ENCODE measurements around the gene GET4.

DNA sequence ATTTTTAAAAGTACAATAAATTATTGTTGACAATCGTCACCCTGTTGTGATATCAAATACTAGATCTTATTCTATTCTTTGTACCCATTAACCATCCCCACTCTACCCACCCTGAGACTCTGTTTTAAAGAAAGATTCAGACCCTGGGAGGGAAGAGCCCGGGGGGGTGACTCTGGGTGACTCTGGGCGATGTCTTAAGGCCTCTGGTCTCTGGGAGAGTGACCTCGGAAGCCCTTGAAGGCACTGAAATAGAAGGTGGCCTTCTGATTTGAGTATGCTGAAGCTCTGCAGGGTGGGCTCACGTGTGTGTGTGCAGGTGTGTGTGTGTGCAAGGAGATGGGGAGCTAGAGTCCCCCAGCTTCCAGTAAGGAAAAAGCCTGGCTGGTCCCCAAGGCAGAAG lies 68.4 kb downstream of the GET4 start:
- TF ChIP-seq POLR2AphosphoS5 (IDR thresholded peaks at IDR 0.05; ENCODE audit: low read depth, low read length) (no peak), POLR2A (IDR thresholded peaks at IDR 0.05; ENCODE audit: low read depth, low read length) (no peak), PAX5 (IDR thresholded peaks at IDR 0.05; ENCODE audit: insufficient read depth, low read length, severe bottlenecking) (no peak), SPI1 (IDR thresholded peaks at IDR 0.05; ENCODE audit: low read depth, low read length) (no peak)
